Hematopoietic multipotent progenitor cell treated with erythropoietin and hydrocortisone succinate and interleukin-3 and kit ligand, for 8 days (in vitro differentiated cells): ENCODE results near the gene CENPM.
A peak's percentile ranks its signal among the peaks of the same experiment; 100 is the strongest.

Experiments
- DNase-seq: peaks from one replicate; pipeline ENCODE4 v3.0.0-alpha.2; 2015

The CENPM gene

DNA sequence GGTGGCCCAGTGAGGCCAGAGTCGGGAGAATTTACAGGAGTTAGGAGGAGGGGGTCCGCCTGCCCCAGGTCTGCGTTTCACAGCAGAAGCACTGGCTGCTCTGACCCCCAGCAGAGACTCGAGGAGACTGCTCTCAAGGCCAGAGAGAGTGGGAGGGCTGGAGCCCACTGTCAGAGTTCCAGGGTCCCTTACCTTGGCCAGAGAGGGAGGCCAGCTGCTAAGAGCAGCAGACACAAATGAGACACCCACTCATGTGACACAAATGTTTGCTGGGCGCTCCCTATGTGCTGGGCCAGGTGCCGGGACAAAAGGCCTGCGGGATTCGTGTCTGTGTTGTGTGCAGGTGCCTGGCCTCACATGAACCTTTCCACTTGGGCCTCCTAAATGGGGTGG lies 17.5 kb downstream of the CENPM start:
- no peak for DNase-seq

DNA sequence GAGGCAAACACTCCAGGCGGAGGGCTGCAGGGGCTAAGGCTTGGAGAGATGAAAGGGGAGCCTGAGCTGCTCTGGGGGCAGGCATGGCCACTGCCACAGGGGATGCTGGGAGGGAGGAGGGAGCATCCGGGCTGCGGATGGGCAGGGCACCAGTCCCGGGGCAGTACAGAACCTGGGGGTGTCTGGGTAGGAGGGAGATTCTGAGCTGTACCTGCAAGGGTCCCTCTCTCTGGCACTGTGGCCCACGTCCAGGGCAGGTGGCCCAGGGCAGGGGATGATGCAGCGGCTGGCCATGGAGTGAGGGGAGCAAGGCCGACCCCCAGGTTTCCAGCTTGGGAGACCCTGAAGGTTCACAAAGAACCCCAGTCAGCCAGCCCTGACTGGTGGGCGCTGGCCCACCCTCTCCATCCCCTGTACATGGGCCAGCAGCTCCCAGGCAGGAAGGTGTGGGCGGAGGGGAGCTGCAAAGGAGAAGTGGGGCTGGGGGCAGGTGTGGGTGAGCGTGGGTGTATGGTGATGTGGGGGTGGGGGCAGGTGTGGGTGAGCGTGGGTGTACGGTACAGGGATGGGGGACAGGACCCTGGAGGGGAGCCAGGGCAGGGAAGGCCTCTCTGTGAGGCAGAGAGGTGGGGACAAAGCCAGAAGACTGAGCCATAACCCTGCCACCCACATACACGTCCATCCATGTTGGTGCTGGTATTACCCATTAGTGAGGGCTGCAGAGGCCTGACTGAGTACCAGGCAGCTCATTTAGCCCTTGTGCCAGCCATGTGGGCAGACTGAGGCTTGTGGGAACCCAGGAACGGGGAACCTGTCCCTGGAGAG lies 18.1 kb downstream of the CENPM start:
- DNase-seq: no peak

DNA sequence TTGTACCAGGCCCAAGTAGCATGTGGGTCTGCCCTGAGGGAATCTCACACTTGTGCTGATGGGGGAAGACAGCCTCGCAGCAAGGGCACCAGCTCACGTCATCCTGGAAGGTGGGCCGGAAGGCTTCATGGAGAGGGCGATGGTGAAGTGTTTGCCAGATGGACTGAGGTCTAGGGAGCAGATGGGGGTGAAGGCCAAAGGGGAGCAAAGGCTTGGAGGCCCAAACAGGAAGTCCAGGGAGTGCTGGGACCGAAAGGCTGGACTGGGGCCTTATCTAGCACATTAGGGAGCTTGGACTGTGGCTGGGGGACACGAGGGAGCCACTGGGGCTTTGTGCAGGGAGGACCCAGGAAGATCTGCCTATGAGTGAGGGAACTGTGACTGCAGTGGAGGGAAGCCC lies 19.1 kb downstream of the CENPM start:
- DNase-seq: no peak

DNA sequence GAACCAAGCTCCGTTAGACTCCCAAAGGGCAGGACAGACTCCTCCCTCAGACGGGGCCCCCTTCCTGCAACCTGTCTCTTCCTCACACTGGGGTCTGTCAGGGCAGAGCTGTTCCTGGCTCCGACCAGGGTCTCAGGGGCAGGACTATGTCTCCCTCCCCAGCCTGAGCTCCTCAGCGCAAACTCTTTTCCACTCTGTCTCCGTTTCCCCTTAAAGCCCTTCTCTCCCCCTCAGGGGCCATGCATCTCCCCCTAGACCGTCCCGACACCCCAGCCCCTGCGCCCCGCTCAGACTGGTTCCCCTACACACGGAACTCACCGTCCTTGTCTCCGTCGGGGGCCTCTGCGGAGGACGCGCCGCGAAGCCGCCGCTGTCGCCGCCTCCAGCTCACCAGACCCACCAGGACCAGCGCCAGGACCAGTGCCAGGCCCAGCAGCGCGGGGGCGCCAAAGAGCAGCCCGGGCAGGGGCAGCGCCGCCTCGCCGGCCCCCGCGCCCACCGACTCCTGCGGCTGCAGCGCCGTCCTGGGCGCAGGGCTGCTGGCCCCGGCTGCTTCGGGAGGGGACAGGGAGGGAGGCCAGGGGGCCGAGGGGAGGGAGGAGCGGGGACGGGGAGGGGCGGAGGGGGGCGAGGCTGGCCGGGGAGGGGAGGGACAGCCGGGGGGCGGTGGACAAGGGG lies 21.0 kb downstream of the CENPM start:
- DNase-seq: peak; percentile 56

DNA sequence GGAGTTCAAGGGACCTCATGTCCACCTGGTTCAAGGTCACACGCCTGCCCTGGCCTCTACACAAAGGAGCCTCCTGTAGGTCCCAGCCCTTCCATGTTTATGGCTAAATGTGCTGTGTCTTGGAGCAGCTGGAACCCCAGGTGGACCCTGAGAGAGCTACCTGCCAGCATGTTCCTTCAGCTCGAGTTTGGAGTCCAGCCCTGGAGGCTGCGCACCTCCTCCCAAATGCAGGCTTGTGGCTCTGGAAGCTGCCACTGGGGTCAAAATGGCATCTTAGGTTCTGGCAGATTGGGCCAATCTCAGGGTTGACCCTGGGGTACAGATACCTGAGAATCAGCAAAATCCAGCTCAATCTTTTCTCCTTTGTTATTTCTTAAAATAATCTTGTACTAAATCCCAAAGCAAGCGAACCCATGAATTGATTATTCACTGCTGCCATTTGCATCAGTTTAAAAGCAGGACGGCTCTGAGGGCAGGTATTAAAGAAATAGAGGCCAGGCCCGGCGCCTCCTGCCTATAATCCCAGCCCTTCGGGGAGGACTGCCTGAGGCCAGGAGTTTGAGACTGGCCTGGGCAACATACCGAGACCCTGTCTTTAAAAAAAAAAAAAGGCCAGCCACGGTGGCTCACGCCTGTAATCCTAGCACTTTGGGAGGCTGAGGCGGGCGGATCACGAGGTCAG lies 23.2 kb downstream of the CENPM start:
- DNase-seq: no peak

DNA sequence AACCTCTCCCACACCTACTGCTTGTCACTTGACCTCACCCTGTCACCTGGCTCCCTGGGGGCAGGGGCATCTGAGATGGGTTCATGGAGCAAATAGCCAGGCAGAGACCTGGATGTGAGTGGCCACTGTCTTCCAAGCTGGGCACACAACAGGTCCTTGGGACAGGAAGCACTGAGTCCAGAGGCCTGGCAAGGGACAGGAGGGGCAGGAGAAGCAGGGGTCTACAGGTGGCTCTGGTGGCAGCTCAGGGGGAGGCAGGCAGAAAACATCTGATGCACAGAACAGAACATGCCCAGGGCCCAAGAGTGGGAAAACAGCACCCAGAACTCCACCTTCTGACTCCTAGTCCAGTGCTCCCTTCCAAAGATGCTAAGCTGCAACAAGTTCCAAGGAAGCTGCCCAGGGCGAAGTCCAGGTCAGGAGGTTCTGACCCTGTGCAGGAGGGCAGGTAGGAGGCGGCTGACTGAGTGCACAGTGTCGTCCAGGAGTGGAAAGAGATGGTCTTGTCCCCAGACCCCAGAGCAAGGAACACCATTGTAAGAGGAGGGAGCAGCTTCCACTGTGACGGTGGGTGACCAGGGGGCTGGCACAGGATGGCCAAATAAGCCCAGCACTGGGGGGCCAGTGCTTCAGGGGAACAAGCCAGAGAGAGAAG lies 23.9 kb downstream of the CENPM start:
- DNase-seq: no peak

DNA sequence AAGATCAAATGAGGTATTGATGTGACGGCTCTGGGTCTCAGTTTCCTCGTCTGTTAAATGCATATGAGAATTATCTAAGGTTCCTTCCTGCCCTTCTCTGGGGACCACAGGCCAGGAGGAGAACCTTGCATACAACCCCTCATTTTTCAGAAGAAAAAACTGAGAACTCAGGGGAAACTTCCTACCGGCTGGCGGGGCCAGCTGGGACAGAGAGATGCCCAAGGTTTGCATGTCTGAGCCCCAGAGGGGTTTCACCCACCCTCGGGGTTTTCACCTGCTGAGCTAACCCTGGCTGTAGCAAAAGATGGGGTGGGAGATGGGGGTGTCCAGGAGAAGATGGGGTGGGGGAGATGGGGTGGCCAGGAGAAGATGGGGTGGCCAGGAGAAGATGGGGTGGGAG lies 24.6 kb downstream of the CENPM start:
- no peak for DNase-seq

DNA sequence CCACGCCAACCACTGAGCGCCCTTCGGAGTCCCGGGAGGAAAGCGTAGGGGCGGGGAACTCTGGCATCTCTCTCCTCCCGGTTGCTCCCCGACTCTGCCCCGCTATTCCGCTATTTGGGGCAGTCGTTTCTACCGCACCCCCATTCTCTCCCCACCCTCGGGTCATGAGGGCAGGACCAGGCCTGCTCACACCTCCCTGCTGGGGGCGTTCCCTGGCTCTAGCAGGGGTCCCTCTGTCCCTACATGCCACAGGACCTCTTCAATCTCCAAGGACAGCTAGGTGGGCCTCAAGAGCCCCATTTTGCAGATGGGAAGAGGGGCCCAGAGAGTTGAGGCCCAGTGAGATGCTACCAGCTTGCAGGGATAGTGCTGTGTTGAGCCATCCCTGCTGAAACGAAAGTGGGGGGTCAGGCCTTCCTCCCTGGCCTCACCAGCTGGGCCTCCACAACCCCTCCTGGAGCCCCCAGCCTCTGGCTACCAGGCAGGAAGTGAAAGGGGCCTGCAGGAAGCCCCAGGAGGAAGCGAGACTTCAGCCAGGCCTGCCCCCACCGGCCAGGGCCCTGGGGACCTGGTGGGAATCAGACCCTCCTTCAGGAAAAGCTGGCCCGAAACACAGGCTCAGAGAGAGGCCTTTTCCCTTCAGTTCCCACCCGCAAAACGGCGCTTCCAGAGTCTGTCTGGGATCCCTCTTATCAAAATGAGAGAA lies 26.5 kb downstream of the CENPM start:
- DNase-seq: no peak

DNA sequence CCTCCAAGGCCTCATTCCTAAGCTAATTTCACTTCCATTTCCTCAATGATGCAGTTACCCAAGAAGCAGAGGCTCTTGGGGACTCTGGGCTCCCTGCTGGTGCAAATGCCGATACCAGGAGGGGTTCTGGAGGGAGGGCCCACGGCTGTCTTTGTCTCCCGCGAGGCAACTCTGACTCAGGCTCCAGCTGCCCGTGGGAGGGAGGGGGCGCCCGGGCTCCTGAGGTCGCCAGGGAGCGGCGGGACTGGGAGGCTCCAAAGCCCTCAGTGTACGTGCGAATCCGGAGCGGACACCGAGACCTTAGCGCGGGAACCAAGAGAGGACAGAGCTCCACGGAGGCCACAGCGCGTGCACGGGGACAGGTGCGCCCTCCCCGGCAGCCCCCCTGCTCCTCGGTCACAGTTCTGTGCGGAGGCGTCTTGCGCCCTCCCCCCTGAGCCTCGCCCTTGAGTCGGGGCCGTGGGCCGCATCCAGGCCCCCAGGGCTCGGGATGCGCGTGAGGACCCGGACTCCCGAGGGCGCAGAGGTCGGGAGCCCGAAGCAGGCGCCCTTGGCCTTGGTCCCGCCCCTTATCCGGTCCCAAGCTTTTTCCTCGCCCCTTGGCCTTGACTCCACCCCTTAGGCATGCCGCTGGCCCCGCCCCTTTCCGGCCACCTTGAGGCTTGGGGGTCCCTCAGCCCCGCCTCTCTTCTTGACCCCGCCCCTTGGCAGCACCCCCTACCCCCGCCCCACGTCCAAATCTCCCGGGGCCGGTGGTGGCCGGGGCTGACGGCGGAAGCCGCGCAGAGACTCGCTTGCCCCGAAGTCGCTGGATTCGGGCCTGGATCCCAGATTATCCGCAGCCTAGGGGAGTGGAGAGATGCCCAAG lies 27.4 kb downstream of the CENPM start:
- peak; percentile 34 for DNase-seq

DNA sequence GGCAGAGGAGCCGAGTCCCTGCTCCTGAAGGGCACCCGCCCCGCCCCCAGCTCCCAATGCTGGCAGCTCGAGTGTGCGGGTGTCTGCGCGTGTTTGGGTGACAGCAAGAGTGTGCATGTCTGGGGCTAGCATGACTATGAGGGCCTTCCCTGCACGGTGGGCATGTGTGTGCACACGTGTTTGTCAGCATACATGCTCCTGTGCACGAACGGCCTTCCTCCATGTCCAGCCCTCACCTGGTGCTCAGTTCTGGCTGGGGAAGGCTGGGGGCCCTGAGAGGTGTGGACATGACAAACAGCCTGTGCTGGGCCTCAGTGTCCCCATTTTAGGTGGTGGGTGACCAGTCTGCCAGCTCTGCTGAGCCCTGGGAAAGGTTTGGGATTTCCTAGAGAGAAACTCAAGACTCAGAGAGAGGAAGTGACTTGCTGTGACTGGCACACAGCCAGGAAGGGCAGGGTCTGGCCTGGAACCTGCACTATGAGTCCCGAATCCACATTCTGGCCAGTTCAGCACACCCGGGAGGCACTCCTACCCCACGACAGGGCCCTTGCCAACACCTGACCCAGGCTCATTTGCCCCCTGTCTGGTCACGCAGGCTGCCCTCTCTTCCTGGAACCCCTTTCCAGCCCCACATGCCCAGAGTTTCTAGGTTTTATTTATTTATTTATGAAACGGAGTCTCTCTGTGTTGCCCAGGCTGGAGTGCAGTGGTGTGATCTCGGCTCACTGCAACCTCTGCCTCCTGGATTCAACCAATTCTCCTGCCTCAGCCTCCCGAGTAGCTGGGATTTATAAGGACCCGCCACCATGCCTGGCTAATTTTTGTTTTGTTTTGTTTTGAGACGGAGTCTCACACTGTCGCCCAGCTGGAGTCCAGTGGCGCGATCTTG lies 28.8 kb downstream of the CENPM start:
- DNase-seq: peak; percentile 40

DNA sequence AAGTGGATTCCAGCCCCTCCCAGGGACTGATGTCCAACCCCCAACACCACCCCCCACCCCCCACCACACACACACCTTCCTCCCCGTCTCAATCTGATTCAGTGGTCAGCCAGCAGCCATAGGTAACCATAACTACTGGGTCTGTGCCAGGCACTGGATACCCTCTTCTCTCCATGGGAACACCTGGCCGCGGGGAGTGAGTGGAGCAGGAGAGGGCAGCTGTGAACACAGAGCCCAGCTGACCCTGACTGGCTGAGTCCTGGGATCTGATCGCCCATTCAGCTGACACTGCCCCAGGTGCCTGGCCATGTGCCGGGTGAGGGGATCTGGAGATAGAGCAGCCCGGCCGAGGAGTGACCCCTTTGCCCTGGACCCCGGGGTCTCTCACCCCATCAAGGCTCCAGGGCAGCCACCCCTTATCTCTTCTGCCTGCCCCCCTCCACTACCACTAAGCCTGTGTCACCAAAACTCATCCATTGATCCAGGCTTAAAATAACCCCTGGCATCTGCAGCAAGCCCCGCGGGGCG lies 29.5 kb downstream of the CENPM start:
- DNase-seq: no peak

DNA sequence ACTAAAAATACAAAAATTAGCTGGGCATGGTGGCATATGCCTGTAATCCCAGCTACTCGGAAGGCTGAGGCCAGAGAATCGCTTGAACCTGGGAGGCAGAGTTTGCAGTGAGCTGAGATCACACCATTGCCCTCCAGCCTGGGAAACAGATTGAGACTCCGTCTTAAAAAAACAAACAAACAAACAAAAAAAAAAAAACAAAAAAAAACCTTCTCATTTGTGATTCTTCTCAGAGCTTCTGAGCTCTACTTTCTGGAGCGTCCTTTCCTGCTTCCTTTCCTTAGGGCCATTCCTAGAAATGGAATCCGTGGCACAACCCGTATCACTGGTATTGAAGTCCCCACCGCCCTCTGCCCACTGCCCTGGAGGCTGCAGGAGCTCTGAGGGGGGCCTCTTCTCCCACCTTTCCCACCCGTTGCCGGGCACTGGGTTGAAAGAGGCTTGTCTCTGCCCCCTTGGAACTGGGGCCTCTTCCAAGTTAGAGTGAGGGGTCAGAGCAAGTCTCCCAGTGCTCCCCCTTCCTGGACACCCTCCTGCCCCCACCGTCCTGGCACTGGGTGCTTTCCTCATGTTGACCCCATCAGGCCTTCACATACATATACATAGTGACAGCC lies 30.1 kb downstream of the CENPM start:
- no peak for DNase-seq

DNA sequence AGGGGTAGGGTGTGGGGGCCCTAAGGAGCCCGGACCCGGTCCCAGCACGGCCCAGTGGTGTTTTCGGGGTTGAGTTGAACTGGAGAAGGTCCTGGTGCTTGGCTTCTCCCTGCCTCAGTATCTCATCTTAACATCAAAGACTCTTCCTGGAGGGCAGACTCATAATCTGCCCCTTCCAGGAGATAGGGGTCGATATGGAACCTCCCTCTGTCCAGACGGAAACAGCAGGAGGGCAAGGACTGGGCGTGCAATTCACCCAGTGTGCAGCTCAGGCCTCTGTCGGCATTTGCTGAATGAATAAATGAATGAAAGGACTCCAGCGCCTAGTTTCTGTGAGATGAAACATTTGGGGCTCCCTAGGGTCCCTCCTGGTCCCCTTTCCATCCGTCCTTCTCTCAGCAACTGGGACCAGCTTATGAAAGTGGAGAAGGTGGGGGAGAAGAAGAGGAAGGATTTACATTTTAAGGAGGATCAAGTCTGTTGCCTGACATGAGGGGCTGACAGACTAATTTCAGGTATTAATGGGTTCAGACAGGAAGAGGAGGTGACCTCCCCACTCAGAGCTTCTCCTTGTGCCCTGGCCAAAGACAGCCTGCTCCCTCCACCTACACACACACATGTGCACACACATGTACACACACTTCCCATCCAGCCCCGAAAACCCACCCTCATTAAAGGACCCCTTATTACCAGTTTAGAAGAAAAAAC lies 31.0 kb downstream of the CENPM start:
- DNase-seq: no peak

DNA sequence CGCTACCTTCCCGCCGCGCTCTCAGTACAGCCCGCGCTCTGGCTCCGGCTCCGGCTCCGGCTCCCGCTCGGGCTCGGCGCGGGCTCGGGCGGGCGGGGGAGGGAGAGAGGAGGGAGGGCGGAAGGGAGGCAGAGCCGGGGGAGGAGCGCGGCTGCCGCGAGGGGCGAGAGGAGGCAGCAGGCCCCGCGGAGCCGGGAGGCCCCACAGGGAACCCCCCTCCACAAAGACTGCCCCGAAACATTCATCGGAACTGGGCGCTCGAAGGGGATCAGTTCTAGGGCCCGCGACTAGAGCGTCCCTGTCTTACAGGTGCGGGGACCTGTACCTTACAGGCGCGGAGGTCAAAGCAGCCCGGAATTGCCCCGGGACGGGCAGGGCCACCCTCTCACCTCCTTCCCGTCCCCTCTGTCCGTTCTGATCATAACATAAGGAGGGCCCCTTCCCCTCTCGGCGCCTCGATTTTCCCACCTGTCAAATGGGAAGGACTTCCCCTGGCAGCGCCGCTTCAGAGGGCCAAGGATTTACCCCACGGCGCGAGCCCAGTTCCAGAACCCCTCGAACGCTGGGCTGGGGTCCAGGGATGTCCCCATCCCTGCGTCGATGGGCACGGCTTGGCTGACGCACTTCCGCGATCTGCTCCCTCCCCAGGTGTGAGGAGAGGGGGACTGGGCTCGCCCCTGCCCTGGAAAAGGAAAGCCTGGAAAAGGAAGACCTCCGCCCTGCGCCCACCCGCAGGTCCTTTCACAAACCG lies 31.7 kb downstream of the CENPM start, which contains the start of gene SHISA8:
SHISA8 (minus strand) TSS at position 40 of the 751 bp plus-strand sequence. CDS start 407 bp downstream, outside the sequence.
- DNase-seq: no peak

DNA sequence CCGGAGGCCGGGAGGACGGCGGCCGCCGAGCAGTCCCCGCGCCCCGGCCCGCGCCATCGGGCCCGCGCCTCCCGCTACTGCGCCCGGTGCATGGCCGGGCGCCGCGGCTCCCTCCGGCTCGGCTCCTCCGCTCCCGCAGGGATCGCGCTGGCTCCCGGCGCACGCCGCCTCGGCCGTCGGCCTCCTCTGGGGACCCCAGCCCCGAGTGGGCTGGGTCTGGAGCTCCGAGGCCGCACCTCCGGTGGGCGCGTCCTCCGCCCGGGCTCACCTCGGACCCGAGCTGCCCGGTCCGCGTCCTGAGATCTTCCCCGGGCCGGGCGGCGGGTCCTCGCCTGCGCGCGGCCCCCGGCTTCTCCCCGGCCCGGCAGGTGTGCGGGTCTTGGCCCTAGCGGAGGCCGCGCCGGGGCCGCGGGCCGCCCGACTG lies 32.3 kb downstream of the CENPM start:
- no peak for DNase-seq

DNA sequence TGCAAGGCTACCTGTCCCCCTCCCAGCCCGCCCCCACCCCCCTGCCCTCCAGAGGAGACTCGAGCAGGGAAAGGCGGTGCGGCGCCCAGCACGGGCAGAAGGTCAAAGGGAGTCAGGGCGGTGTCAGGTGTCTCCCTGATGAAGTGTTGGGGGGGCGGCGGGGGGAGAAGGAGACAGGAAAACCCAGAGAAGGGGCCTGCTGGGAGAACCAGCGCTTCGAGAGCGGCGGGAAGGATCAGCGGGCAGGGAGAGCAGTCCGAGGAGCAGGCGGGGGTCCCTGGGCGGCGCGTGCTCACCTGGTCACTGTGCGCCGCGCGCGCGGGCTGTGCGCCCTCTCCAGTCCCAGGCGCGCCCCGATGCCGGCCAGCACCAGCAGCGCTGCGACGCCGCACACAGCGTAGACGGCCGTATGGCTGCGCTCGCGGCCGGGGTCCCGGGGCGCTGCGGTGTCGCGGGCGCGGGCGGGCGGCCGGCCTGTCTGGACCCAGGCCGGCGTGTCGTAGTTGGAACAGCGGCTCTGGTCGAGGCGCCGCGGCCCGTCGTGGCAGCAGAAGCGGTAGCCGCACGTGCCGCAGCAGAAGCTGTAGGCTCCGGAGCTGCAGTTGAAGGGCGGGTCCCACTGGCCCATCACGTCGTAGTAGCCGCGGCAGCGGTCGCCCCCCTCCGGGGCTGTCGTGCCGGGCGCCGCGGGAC lies 33.0 kb downstream of the CENPM start:
- no peak for DNase-seq

DNA sequence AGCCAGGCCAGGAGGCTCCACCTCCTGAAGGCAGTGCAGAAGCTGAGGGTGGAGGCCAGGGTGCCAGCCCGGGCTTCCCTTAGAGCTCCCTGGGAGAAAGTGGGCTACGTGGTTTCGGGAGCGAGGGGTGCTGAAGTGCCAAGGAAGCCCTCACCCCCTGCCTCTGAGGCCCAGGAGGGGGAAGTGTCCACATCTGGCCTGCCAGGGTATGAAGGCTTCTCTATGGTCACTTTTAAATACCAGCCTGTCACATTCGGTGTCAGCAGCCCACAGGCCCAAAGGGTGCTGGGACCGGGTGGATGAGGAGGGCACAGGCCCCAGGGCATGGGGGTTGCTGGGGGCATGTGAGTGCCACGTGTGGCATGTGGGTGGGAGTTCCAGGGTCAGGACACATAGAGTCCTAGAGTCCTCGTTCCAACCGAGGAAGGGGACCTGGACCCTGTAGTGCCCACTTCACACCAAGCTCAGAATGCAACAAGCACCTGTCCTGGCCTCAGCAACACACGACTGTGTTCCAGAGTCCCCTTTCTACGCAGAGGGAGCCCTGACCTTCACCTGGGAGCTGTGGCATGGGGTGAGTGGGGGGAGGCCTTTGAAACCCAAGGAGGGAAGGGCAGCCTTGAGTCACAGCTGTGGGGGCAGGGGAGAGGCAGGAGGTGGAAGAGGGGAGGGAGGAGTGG lies 33.8 kb downstream of the CENPM start:
- no peak for DNase-seq
